GM18951 (cell line): ENCODE results near the gene RRAGB.

Experiments used
- POLR2A ChIP-seq: IDR thresholded peaks from 4 replicates; pipeline ENCODE4 v1.6.1; 2011; ENCODE audit warnings: mild to moderate bottlenecking; ENCODE audit not compliant: insufficient read length, insufficient read depth; ENCODE audit errors: extremely low read depth
- in situ Hi-C: fragments of 300-500 bp; cut with MboI; formaldehyde crosslinking; loops from one replicate; pipeline ENCODE4 v1.12.0; 2022; ENCODE audit warnings: low sequenced_read_pairs, mixed read lengths, inconsistent platforms; ENCODE audit not compliant: unreplicated experiment

Gene RRAGB

DNA sequence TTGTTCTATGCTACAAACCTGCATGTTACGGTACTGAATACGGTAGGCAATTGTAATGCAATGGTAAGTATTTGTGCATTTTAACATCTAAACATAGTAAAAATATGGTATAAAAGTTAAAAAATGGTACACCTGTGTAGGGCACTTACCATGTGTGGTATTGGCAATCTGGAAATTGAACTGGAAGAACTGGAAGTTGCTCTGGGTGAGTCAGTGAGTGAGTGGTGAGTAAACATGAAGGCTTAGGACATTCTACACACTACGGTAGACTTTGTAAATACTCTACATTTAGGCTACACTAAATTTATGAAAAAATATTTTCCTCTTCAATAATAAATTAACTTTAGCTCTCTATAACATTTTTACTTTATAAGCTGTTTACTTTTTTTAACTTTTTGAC is 78.9 kb downstream of the RRAGB start:
- in situ Hi-C loops, result no loop called here
- no peak for TF ChIP-seq POLR2A

DNA sequence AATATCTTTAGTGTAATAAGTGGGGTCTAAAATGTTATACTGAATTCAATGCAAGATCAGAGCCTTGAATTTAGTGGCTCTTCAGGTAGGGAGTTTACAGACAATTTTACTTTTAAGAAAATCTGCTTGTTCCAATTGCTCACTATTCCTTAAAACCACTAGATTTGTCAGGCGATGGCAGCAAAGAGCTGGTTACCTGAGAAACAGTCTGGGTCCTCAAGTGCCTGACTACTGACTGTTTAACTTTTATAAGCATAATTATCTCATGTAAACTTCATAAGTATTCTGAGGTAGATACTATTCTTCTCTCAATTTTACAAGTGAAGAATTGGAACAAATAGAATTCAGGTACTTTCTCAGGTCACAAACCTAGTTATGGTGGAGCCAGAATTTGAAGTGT is 84.3 kb downstream of the RRAGB start:
- in situ Hi-C loops, result no loop called here
- no peak for TF ChIP-seq POLR2A
